H1 (cell line): Measurements from ENCODE around the gene ABCA2. TPM values are rescaled to one million over a fixed set of nuclear protein-coding genes. Genes with fewer than 3 reads are reported as not detected.

Source experiments
- CHD1 ChIP-seq: IDR thresholded peaks from 2 replicates; pipeline ENCODE4 v1.6.1; 2012; ENCODE audit warnings: low read depth, low read length, improper control_type of control experiment
- CREB1 ChIP-seq: IDR thresholded peaks from 2 replicates; pipeline ENCODE4 v1.6.1; 2012; ENCODE audit warnings: inconsistent platforms
- EGR1 ChIP-seq: IDR thresholded peaks from 2 replicates; pipeline ENCODE4 v1.6.1; 2011; ENCODE audit warnings: low read depth, low read length, borderline replicate concordance
- EZH2 ChIP-seq: fragments of 200-600 bp; sonication (generic); IDR thresholded peaks from 2 replicates; pipeline ENCODE4 v1.7.1; 2012; ENCODE audit warnings: low read depth, mild to moderate bottlenecking, moderate library complexity, low read length, inconsistent platforms; ENCODE audit not compliant: severe bottlenecking
- JUND ChIP-seq: IDR thresholded peaks from 2 replicates; pipeline ENCODE4 v1.6.1; 2011; ENCODE audit warnings: mild to moderate bottlenecking, improper control_type of control experiment, low read length
- KDM1A ChIP-seq: fragments of 200-600, 300-600 bp; sonication (generic); IDR thresholded peaks from 2 replicates; pipeline ENCODE4 v1.7.1; 2016; ENCODE audit warnings: mild to moderate bottlenecking, low read length, borderline replicate concordance
- KDM4A ChIP-seq: IDR thresholded peaks from one replicate; pipeline ENCODE4 v1.7.1; 2012; ENCODE audit warnings: low read depth, mild to moderate bottlenecking, moderate library complexity, low read length, inconsistent platforms; ENCODE audit not compliant: severe bottlenecking
- NRF1 ChIP-seq: IDR thresholded peaks from 2 replicates; pipeline ENCODE4 v1.6.1; 2011; ENCODE audit warnings: mild to moderate bottlenecking, low read depth, low read length, improper control_type of control experiment
- RBBP5 ChIP-seq: IDR thresholded peaks from 2 replicates; pipeline ENCODE4 v1.7.1; 2012; ENCODE audit warnings: low read depth, mild to moderate bottlenecking, inconsistent platforms, low read length, moderate library complexity, borderline replicate concordance
- SAP30 ChIP-seq: fragments of 300-600 bp; sonication (generic); IDR thresholded peaks from 2 replicates; pipeline ENCODE4 v1.7.1; 2012; ENCODE audit warnings: low read length, moderate library complexity, mild to moderate bottlenecking, inconsistent platforms; ENCODE audit not compliant: insufficient read depth, insufficient replicate concordance
- TAF7 ChIP-seq: optimal IDR thresholded peaks from 2 replicates; pipeline ENCODE3; 2011; ENCODE audit warnings: low read depth, mild to moderate bottlenecking, inconsistent platforms, low read length, moderate library complexity, borderline replicate concordance
- TBP ChIP-seq: IDR thresholded peaks from 2 replicates; pipeline ENCODE4 v1.6.1; 2011; ENCODE audit warnings: low read depth, low read length, improper control_type of control experiment
- ZNF274 ChIP-seq: IDR thresholded peaks from 2 replicates; pipeline ENCODE4 v1.7.0; 2012; ENCODE audit warnings: low read length, borderline replicate concordance; ENCODE audit errors: extremely low read depth
- polyA plus RNA-seq, 7 experiments: library from polyadenylated mRNA; depleted of rRNA in 3 of 7; stranded (reverse) in 5 of 7; unstranded in 2 of 7; fragments of >200 nt in 5 of 7; fragments of 200-250 nt in 2 of 7; gene quantifications; 1 replicate in 5 of 7; 2 replicates in 1 of 7; 4 replicates in 1 of 7; pipeline versions ENCODE4 v1.2.1 to v1.2.3, GENCODE V29; 2011 to 2013; ENCODE audit warnings: missing spikeins in 2 of 7, mixed read lengths in 2 of 7
- total RNA-seq: library from RNA; stranded (reverse); fragmentation: NEBNext Ultra II Directional; extraction: Animal tissue kit (Norgen Biotek cat#: 25700); gene quantifications from 2 replicates; pipeline ENCODE4 v1.2.1, GENCODE V29; 2021
- TF ChIP-seq, protein P1 (sequence below): IDR thresholded peaks from 2 replicates; pipeline ENCODE4 v1.6.1; 2012; ENCODE audit warnings: inconsistent platforms

ABCA2 gene
- total and polyA plus RNA-seq, 2 of the 8 experiments (the other 6 are each of a cell fraction or from before 2014, with no cell fraction given): 12.5 to 14.3 TPM

DNA sequence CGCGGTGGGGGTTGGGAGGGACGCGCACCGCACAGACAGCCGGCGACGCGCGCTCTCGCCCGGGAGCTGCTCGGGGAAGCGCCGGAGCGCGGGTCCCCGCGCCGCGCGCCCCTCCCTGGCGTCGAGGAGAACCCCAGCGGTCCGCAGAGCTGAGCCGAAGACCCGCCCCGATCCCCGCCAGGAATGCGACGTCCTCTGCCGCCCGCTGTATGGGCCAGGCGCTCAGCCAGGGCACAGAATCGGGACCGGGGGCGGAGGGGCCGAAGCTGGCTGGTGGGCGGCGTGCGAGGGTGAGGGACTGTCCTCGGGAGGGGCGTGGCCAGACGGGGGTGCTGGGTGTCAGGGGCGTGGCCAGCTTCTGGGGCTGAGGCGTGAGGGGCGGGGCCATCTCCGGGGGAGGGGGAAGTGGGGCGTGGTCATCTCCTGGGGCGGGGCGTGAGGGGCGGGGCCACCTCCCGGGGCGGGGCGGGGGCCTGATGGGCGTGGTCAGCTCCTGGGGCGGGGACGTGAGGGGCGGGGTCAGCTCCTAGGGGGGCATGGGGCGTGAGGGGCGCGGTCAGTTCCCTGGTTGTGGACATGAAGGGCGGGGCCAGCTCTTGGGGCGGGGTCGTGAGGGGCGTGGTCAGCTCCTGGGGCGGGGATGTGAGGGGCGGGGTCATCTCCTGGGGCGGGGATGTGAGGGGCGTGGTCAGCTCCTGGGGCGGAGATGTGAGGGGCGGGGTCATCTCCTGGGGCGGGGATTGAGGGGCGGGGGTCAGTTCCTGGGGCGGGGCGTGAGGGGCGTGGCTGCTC lies 49.8 kb downstream of the ABCA2 start (continued):
- TF ChIP-seq, protein P1, sequence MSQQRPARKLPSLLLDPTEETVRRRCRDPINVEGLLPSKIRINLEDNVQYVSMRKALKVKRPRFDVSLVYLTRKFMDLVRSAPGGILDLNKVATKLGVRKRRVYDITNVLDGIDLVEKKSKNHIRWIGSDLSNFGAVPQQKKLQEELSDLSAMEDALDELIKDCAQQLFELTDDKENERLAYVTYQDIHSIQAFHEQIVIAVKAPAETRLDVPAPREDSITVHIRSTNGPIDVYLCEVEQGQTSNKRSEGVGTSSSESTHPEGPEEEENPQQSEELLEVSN: 0 out of 2 replicates have a peak, but pooled peaks have one; percentile 13
- TF ChIP-seq KDM4A: peak; percentile 37
- peak; percentile 30 for TF ChIP-seq TAF7
- peak; percentile 37; the same call in 1 of the 2 replicates for TF ChIP-seq EGR1
- TF ChIP-seq ZNF274: no peak
- TF ChIP-seq JUND: no peak
- TF ChIP-seq EZH2: no peak
- TF ChIP-seq SAP30: no peak
- no peak for TF ChIP-seq KDM1A
- no peak for TF ChIP-seq RBBP5
- no peak for TF ChIP-seq TBP
- TF ChIP-seq CHD1: no peak
- TF ChIP-seq CREB1: no peak
- no peak for TF ChIP-seq NRF1
